Sigmoid colon (tissue), 4 donors: ENCODE data around the gene CENPO.

ENCODE experiments used
- CTCF ChIP-seq, 4 experiments: fragments of 450-650 bp in 3 of 4; fragments of 200-600 bp in 1 of 4; IDR thresholded peaks; one replicate each; pipeline ENCODE4 v1.5.1; 2016 to 2019; ENCODE audit warnings: antibody characterized with exemption in 4 of 4, mild to moderate bottlenecking in 3 of 4, moderate library complexity in 2 of 4
- POLR2A ChIP-seq, 2 donors: fragments of 450-650 bp; IDR thresholded peaks; one replicate each; pipeline ENCODE4 v1.6.1; 2016; ENCODE audit warnings: antibody characterized with exemption in 2 of 2, mild to moderate bottlenecking in 2 of 2, moderate library complexity in 2 of 2
- POLR2AphosphoS5 ChIP-seq, 4 donors: sonication (generic); formaldehyde crosslinking; IDR thresholded peaks; one replicate each; pipeline ENCODE4 v1.6.1; 2017; ENCODE audit warnings: antibody characterized with exemption in 4 of 4

DNA sequence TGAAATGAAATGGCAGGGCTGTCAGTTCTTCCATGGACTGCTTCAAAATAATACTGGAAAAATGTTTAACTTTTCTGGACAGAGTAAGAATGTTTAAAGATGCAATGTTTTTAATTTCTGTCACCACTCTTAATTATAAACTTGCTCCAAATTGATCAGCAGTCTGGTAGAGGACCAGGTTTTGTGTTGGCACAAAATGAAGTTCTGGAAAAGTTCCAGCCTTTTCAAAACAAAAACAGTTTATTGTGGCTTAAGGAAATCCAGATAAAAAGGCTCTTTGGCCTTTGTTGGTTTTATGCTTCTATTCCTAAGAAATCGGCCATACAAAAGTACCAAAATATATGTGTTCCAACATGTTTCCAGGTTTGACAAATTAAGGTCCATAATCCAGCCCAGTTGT, 48.9 kb upstream of the CENPO start:
- TF ChIP-seq CTCF (IDR thresholded peaks at IDR 0.05) (no peak), POLR2A (IDR thresholded peaks at IDR 0.05) (no peak), POLR2AphosphoS5 (IDR thresholded peaks at IDR 0.05) (no peak)
